Endothelial cell of umbilical vein (primary cell): Measurements from ENCODE around the gene ANKRD35. TPM values are rescaled to one million over a fixed set of nuclear protein-coding genes. Genes with fewer than 3 reads are reported as not detected.

Source experiments
- BruUV-seq: library from RNA; stranded (reverse); fragments of 400-500 nt; replicated peaks from 2 replicates; lab custom pipeline; 2021; lab: Mats Ljungman, UMichigan
- CTCF ChIA-PET: fragments of 300-600, 350-600 bp; sonication (Branson Sonifier 250); formaldehyde crosslinking; loops from one replicate; lab custom pipeline; 2021; ENCODE audit warnings: antibody characterized with exemption, inconsistent platforms; lab: Charles Lee
- POLR2A ChIA-PET: fragments of 300-600, 350-600 bp; sonication (Branson Sonifier 250); formaldehyde crosslinking; loops from one replicate; lab custom pipeline; 2021; ENCODE audit warnings: antibody characterized with exemption, inconsistent platforms; lab: Charles Lee
- DNase-seq: peaks from one replicate; pipeline ENCODE4 v3.0.0-alpha.2; 2011; ENCODE audit warnings: low read depth, low spot score
- FAIRE-seq: peaks from 2 replicates; lab custom pipeline; 2011; peaks lifted over from hg19 to GRCh38; lab: Jason Lieb, UNC
- H2AFZ ChIP-seq: 2 replicates; pipeline ENCODE4 v1.6.0; 2012; ENCODE audit warnings: low read depth, low read length, control low read depth, inconsistent platforms
- H3K27ac ChIP-seq: 2 replicates; pipeline ENCODE4 v1.5.1; 2011; ENCODE audit warnings: low read depth, mild to moderate bottlenecking, control low read depth, low read length, moderate library complexity; ENCODE audit not compliant: insufficient read depth
- H3K27me3 ChIP-seq, 2 experiments: 2 replicates each; pipeline versions ENCODE4 v1.6.0 to v1.6.1; 2011; ENCODE audit warnings: low read length in 2 of 2, mixed read lengths in 1 of 2; ENCODE audit not compliant: control insufficient read depth in 2 of 2, insufficient read depth in 2 of 2
- H3K36me3 ChIP-seq, 2 experiments: 2 replicates in 1 of 2; 3 replicates in 1 of 2; pipeline ENCODE4 v1.5.1; 2011; ENCODE audit warnings: low read length in 2 of 2, mild to moderate bottlenecking in 1 of 2, moderate library complexity in 1 of 2; ENCODE audit not compliant: control insufficient read depth in 2 of 2, insufficient read depth in 2 of 2; ENCODE audit errors: extremely low read depth in 1 of 2
- H3K4me1 ChIP-seq: 3 replicates; pipeline ENCODE4 v1.5.1; 2011; ENCODE audit warnings: mild to moderate bottlenecking, low read length; ENCODE audit not compliant: control insufficient read depth, insufficient read depth; ENCODE audit errors: extremely low read depth
- H3K4me2 ChIP-seq: 2 replicates; pipeline ENCODE4 v1.6.1; 2011; ENCODE audit warnings: low read length, control low read depth, mixed read lengths; ENCODE audit not compliant: insufficient read depth
- H3K4me3 ChIP-seq, 3 experiments: fragments of 200-600 bp in 1 of 3; sonication (generic), shearing (Covaris generic) in 1 of 3; replicated peaks in 1 of 3; 2 replicates each; pipeline ENCODE4 v1.5.1; 2011 to 2016; ENCODE audit warnings: control low read depth in 3 of 3, low read length in 3 of 3, mild to moderate bottlenecking in 2 of 3, inconsistent platforms in 1 of 3, low read depth in 1 of 3, moderate library complexity in 1 of 3; ENCODE audit not compliant: insufficient read depth in 1 of 3
- H3K79me2 ChIP-seq: 2 replicates; pipeline ENCODE4 v1.6.0; 2012; ENCODE audit warnings: low read length, inconsistent platforms; ENCODE audit not compliant: control insufficient read depth, insufficient read depth
- H3K9ac ChIP-seq: replicated peaks from 2 replicates; pipeline ENCODE3; 2011; ENCODE audit warnings: low read length, control low read depth; ENCODE audit not compliant: insufficient read depth; ENCODE audit errors: extremely low read depth
- H3K9me1 ChIP-seq: replicated peaks from 3 replicates; pipeline ENCODE4 v1.6.0; 2011; ENCODE audit warnings: mild to moderate bottlenecking, low read length; ENCODE audit not compliant: control insufficient read depth, insufficient read depth; ENCODE audit errors: extremely low read depth
- H3K9me3 ChIP-seq: replicated peaks from 2 replicates; pipeline ENCODE4 v1.5.1; 2012; ENCODE audit warnings: low read length, inconsistent platforms; ENCODE audit not compliant: control insufficient read depth, insufficient read depth
- H4K20me1 ChIP-seq: replicated peaks from 2 replicates; pipeline ENCODE3; 2011; ENCODE audit warnings: mild to moderate bottlenecking, low read length; ENCODE audit not compliant: control insufficient read depth, insufficient read depth; ENCODE audit errors: extremely low read depth
- CTCF ChIP-seq, 2 donors: IDR thresholded peaks; 1 replicate in 1 of 2; 2 replicates in 1 of 2; pipeline ENCODE4 v1.5.1; 2011; ENCODE audit warnings: low read length in 2 of 2, mild to moderate bottlenecking in 2 of 2, moderate library complexity in 2 of 2, control low read depth in 1 of 2, inconsistent platforms in 1 of 2, low read depth in 1 of 2; ENCODE audit not compliant: insufficient read depth in 1 of 2; ENCODE audit errors: extremely low read depth in 1 of 2
- GATA2 ChIP-seq: IDR thresholded peaks from 2 replicates; pipeline ENCODE4 v1.7.0; 2011; ENCODE audit warnings: low read depth, mild to moderate bottlenecking, moderate library complexity, mixed read lengths, low read length; ENCODE audit not compliant: insufficient read length, insufficient read depth
- JUN ChIP-seq: IDR thresholded peaks from 2 replicates; pipeline ENCODE4 v1.6.1; 2011; ENCODE audit warnings: borderline replicate concordance, low read depth; ENCODE audit not compliant: insufficient read length, insufficient read depth
- POLR2AphosphoS5 ChIP-seq: IDR thresholded peaks from 2 replicates; pipeline ENCODE4 v1.6.1; 2012; ENCODE audit warnings: low read depth, mild to moderate bottlenecking, control low read depth, low read length, moderate library complexity; ENCODE audit not compliant: insufficient read depth
- dilution Hi-C: fragments of 300-500 bp; cut with MboI; formaldehyde crosslinking; loops from one replicate; pipeline ENCODE4 v1.15.0; 2019; ENCODE audit warnings: low sequenced_read_pairs; ENCODE audit not compliant: extremely low pct_ligation_motif_present
- intact Hi-C: fragments of 100-400 bp; cut with micrococcal nuclease; formaldehyde crosslinking; loops from one replicate; pipeline ENCODE4 v1.10.0; 2022
- polyA plus RNA-seq, 4 experiments: library from polyadenylated mRNA; depleted of rRNA in 3 of 4; stranded (reverse) in 3 of 4; unstranded in 1 of 4; fragments of >200 nt; gene quantifications; 2 replicates each; pipeline versions ENCODE4 v1.2.1 to v1.2.3, GENCODE V29; 2011 to 2012; ENCODE audit warnings: missing spikeins in 1 of 4
- total RNA-seq: library from RNA; stranded (reverse); gene quantifications from 2 replicates; pipeline ENCODE4 v1.2.3, GENCODE V29; 2021

The ANKRD35 gene
- total and polyA plus RNA-seq, 2 donors (not counting 3 experiments of a cell fraction or from before 2014, with no cell fraction given), result 0.15 to 0.20 TPM

GRCh38 chr1:145827966-145828365, 57.7 kb downstream of the ANKRD35 start:
- no TSS peak for BruUV-seq
- peaks cover 13% of the 10 kb centered on the region for H3K4me1 ChIP-seq
- no peak overlapping the region for H2AFZ ChIP-seq
- ChIA-PET CTCF (interaction anchor here (0.7 to 6.2 kb wide), 6 partner anchors 10 to 107 kb away, joined by 3 to 69 read pairs (median 4); partner anchors contain the start of genes ITGA10, NUDT17 and PIAS3), POLR2A (no interaction called here)
- TF ChIP-seq POLR2AphosphoS5 (no peak), CTCF (IDR thresholded peaks at IDR 0.05; ENCODE audit: extremely low read depth in 1 of 2, insufficient read depth in 1 of 2, low read depth in 1 of 2, low read length in 2 of 2) (no peak), JUN (peak; percentile 3)
- H3K4me3 ChIP-seq, result no peak overlapping the region
- FAIRE-seq (no peak), DNase-seq (peak; percentile 50)
- no peaks in the 10 kb centered on the region for H3K9me3 ChIP-seq
- H3K79me2 ChIP-seq, result peaks cover 20% of the 10 kb centered on the region
- no peak overlapping the region for H3K27ac ChIP-seq
- peaks cover 26 to 45% of the 10 kb centered on the region in 2 experiments for H3K36me3 ChIP-seq
- H3K9ac ChIP-seq, result no peak overlapping the region
- H3K9me1 ChIP-seq, result no peaks in the 10 kb centered on the region
- H4K20me1 ChIP-seq, result no peaks in the 10 kb centered on the region
- intact Hi-C loops, result loop anchor here (10.0 kb wide), 1 partner anchor 73 kb away; no protein-coding TSS in a partner anchor
- no peaks in the 10 kb centered on the region for H3K27me3 ChIP-seq
- no peak overlapping the region for H3K4me2 ChIP-seq
- dilution Hi-C loops, result no loop called here

GRCh38 chr1:145826030-145826429, 59.6 kb downstream of the ANKRD35 start:
- BruUV-seq, result no TSS peak
- H4K20me1 ChIP-seq, result no peaks in the 10 kb centered on the region
- dilution Hi-C loops, result no loop called here
- no peak overlapping the region for H3K9ac ChIP-seq
- H2AFZ ChIP-seq, result no peak overlapping the region
- H3K79me2 ChIP-seq, result peaks cover 26% of the 10 kb centered on the region
- TF ChIP-seq GATA2 (peak; percentile 54), CTCF (IDR thresholded peaks at IDR 0.05; ENCODE audit: extremely low read depth in 1 of 2, insufficient read depth in 1 of 2, low read depth in 1 of 2, low read length in 2 of 2) (no peak)
- H3K4me1 ChIP-seq, result peaks cover 13% of the 10 kb centered on the region
- no peaks in the 10 kb centered on the region for H3K9me3 ChIP-seq
- intact Hi-C loops, result loop anchor here (10.0 kb wide), 1 partner anchor 71 kb away; no protein-coding TSS in a partner anchor
- H3K27me3 ChIP-seq, result no peaks in the 10 kb centered on the region
- H3K27ac ChIP-seq, result no peak overlapping the region
- H3K36me3 ChIP-seq, result peaks cover 23 to 36% of the 10 kb centered on the region in 2 experiments
- H3K4me2 ChIP-seq, result peak overlapping the region; percentile 71
- DNase-seq (no peak), FAIRE-seq (no peak)
- H3K9me1 ChIP-seq, result no peaks in the 10 kb centered on the region
- POLR2A ChIA-PET, result interaction anchor here (1.7 kb wide), 1 partner anchor 33 kb away, joined by 4 read pairs; the partner anchor contains the start of gene PIAS3
- H3K4me3 ChIP-seq, result no peak overlapping the region
- CTCF ChIA-PET, result interaction anchor here (0.9 to 6.2 kb wide), 13 partner anchors 9 to 209 kb away, joined by 3 to 69 read pairs (median 4); partner anchors contain the start of genes ITGA10 and NUDT17
